GM21526 (cell line): ENCODE results near the gene AIMP1.

Experiments
- ATAC-seq: cut with Tn5 transposase; IDR thresholded peaks from one replicate; pipeline ENCODE4 v1.9.1; 2021; ENCODE audit warnings: moderate library complexity; ENCODE audit not compliant: unreplicated experiment, low FRiP score

The AIMP1 gene

GRCh38 chr4:106315968-106316772, at the start of gene AIMP1, which contains the start of gene TBCK:
AIMP1 (plus strand) TSS chr4:106316550; CDS start chr4:106325010, 8,460 bp downstream.
TBCK (minus strand) TSS chr4:106316209; CDS start chr4:106308960, 7,249 bp downstream.
- ATAC-seq, result peak; percentile 89

GRCh38 chr4:106268786-106269185, 47.6 kb upstream of the AIMP1 start:
- ATAC-seq, result no peak

- ATAC-seq, result no peak
These were observed 46.6 kb upstream of the AIMP1 start for GRCh38 chr4:106269711-106270110.

- no peak for ATAC-seq
These were observed 45.6 kb upstream of the AIMP1 start for GRCh38 chr4:106270736-106271135.

GRCh38 chr4:106273831-106274230, 42.5 kb upstream of the AIMP1 start:
- ATAC-seq, result no peak

GRCh38 chr4:106277140-106277675, 39.1 kb upstream of the AIMP1 start:
- no peak for ATAC-seq

- no peak for ATAC-seq
These were observed 32.1 kb upstream of the AIMP1 start for GRCh38 chr4:106284227-106284626.

GRCh38 chr4:106286611-106287010, 29.7 kb upstream of the AIMP1 start:
- ATAC-seq, result no peak

- ATAC-seq, result no peak
These were observed 28.9 kb upstream of the AIMP1 start for GRCh38 chr4:106287353-106287969.

- no peak for ATAC-seq
These were observed 26.6 kb upstream of the AIMP1 start for GRCh38 chr4:106289737-106290136.

GRCh38 chr4:106291678-106292077, 24.7 kb upstream of the AIMP1 start:
- no peak for ATAC-seq

- ATAC-seq, result no peak
These were observed 22.3 kb upstream of the AIMP1 start for GRCh38 chr4:106294062-106294461.

GRCh38 chr4:106297245-106298035, 18.9 kb upstream of the AIMP1 start:
- ATAC-seq, result no peak

- no peak for ATAC-seq
These were observed 16.4 kb upstream of the AIMP1 start for GRCh38 chr4:106299977-106300376.

- no peak for ATAC-seq
These were observed 14.8 kb upstream of the AIMP1 start for GRCh38 chr4:106301393-106302061.

GRCh38 chr4:106302062-106302438, 14.3 kb upstream of the AIMP1 start:
- ATAC-seq, result no peak

- no peak for ATAC-seq
These were observed 12.6 kb upstream of the AIMP1 start for GRCh38 chr4:106303548-106304281.

GRCh38 chr4:106304632-106305031, 11.7 kb upstream of the AIMP1 start:
- no peak for ATAC-seq

GRCh38 chr4:106305435-106306055, 10.8 kb upstream of the AIMP1 start:
- ATAC-seq, result no peak
